Neural crest cell (in vitro differentiated cells): ENCODE measurements around the gene BTBD2. TPM values are rescaled to one million over a fixed set of nuclear protein-coding genes. Genes with fewer than 3 reads are reported as not detected.

Experiments
- DNase-seq: peaks from one replicate; pipeline ENCODE4 v3.0.0; 2021; ENCODE audit warnings: low read depth, mixed read lengths, low spot score
- H3K27ac Mint-ChIP-seq: one replicate; pipeline ENCODE4 v1.8.0; 2021; ENCODE audit warnings: mild to moderate bottlenecking, mixed read lengths; ENCODE audit not compliant: unreplicated experiment
- H3K27me3 Mint-ChIP-seq: 2 replicates; pipeline ENCODE4 v1.8.0; 2021; ENCODE audit warnings: low read depth, mild to moderate bottlenecking, mixed read lengths
- H3K36me3 Mint-ChIP-seq: 2 replicates; pipeline ENCODE4 v1.8.0; 2021; ENCODE audit warnings: low read depth, mild to moderate bottlenecking, mixed read lengths
- H3K4me1 Mint-ChIP-seq: 2 replicates; pipeline ENCODE4 v1.8.0; 2021; ENCODE audit warnings: mixed read lengths
- H3K4me3 Mint-ChIP-seq: one replicate; pipeline ENCODE4 v1.8.0; 2021; ENCODE audit warnings: mild to moderate bottlenecking, mixed read lengths
- H3K9me3 Mint-ChIP-seq: 2 replicates; pipeline ENCODE4 v1.8.0; 2021; ENCODE audit warnings: mixed read lengths
- CTCF ChIP-seq: fragments of 200-600 bp; sonication (generic); conservative IDR thresholded peaks from 2 replicates; pipeline ENCODE4 v1.5.0; 2021; ENCODE audit warnings: antibody characterized with exemption, mild to moderate bottlenecking
- total RNA-seq: library from RNA; stranded (reverse); gene quantifications from 2 replicates; pipeline ENCODE4 v1.2.1, GENCODE V29; 2021

Gene BTBD2
- total RNA-seq, 1 donor from 2014 or later = 142 TPM

DNA sequence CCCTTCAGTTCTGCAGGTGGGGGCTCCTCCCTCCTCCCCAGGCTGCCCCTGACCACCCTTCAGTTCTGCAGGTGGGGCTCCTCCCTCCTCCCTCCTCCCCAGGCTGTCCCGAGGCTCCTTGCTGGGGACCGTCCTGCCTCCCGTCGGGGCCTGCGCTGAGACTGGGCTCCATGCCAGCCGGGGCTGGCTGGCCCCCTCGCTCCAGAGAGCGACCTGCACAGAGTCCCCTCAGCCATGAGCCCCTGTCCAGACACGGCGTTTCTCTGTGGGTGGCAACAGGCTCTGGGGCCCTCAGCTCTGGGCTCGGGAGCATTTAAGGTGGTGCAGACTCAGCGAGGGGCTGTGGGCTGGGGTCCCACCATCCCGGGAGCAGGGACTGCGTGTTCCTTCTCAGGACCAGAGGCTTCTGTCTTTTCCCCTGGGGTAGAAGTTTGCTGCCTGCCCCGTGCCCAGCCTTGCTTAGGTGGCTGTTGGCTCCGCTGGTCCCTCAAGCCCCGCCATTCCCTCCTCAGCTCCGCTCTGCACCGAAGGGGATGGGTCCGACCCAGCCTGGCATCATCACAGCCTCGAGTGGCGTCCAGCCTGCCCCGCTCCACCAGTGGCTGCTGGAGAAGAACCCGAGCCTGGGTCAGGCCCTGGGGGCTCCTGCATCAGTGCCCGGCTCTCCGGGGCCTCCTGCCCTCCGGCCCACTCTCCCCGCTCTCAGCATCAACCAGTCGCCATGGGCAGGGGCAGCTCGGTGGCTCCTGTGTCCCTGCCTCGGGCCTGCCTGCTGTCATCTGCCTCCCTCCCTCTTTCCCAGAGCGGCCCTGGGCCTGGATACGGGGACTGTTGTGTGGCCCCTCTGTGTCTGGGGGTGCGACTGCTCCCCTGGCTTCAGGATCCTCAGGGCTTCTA, 47.0 kb downstream of the BTBD2 start:
- no peak overlapping the region for H3K4me3 Mint-ChIP-seq
- DNase-seq = no peak
- TF ChIP-seq CTCF = no peak
- H3K27me3 Mint-ChIP-seq = no peaks in the 10 kb centered on the region
- no peaks in the 10 kb centered on the region for H3K9me3 Mint-ChIP-seq
- no peak overlapping the region for H3K27ac Mint-ChIP-seq
- no peaks in the 10 kb centered on the region for H3K36me3 Mint-ChIP-seq
- no peaks in the 10 kb centered on the region for H3K4me1 Mint-ChIP-seq

GRCh38 chr19:1967087-1967608, 48.4 kb downstream of the BTBD2 start:
- H3K36me3 Mint-ChIP-seq = no peaks in the 10 kb centered on the region
- H3K27me3 Mint-ChIP-seq = no peaks in the 10 kb centered on the region
- no peak overlapping the region for H3K4me3 Mint-ChIP-seq
- no peak for DNase-seq
- no peak for TF ChIP-seq CTCF
- no peaks in the 10 kb centered on the region for H3K9me3 Mint-ChIP-seq
- H3K27ac Mint-ChIP-seq = no peak overlapping the region
- H3K4me1 Mint-ChIP-seq = no peaks in the 10 kb centered on the region

GRCh38 chr19:1962674-1963073, 52.8 kb downstream of the BTBD2 start:
- H3K27me3 Mint-ChIP-seq = no peaks in the 10 kb centered on the region
- no peak for DNase-seq
- no peak for TF ChIP-seq CTCF
- H3K4me1 Mint-ChIP-seq = no peaks in the 10 kb centered on the region
- no peak overlapping the region for H3K4me3 Mint-ChIP-seq
- H3K27ac Mint-ChIP-seq = no peak overlapping the region
- no peaks in the 10 kb centered on the region for H3K36me3 Mint-ChIP-seq
- no peaks in the 10 kb centered on the region for H3K9me3 Mint-ChIP-seq

DNA sequence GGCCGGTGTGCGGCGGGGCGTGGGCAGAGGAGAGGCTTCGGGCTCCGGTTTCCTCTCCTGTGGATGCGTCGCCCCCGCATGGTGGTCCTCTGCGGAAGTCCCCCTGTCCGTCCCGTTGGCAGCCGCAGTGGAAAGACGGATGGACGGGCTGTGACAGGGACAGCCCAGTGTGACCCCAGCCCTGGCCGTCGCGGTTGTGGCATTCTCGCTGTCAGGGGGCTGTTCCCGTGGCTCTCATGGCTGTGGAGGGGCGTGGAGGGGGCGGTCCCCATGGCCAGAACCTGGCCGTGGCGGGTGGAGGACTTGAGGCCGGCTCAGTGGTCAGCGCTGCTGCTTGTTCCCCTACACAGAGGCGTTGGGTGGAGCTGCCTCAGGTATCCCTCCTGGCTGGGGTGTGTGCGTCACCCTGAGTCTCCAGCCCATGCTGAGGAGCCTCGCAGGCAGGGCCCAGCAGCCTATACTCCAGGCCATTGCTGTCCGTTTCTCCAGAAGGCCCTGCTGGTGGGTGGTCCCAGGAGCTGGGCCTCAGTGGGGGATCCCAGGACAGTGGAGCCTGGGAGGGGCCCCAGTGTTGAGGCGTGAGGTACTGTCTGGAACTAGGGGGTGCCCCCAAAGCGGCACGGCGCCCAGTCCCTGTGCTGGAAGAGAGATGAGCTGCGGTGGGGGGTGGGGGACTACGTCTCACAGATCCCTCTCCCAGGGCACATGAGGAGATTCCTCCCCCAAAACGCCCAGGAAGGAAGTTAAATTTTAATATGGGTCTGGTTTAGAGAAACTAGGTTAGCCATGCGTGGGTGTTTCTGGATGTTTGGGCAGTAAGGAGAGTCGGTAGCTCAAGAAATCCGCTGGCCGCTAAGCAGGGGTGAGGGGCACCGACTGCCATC, 54.3 kb downstream of the BTBD2 start:
- H3K27me3 Mint-ChIP-seq = no peaks in the 10 kb centered on the region
- no peak for TF ChIP-seq CTCF
- no peaks in the 10 kb centered on the region for H3K9me3 Mint-ChIP-seq
- no peak overlapping the region for H3K27ac Mint-ChIP-seq
- no peaks in the 10 kb centered on the region for H3K4me1 Mint-ChIP-seq
- no peak for DNase-seq
- no peak overlapping the region for H3K4me3 Mint-ChIP-seq
- no peaks in the 10 kb centered on the region for H3K36me3 Mint-ChIP-seq

GRCh38 chr19:1959928-1960589, 55.5 kb downstream of the BTBD2 start:
- DNase-seq = no peak
- Mint-ChIP-seq H3K9me3 (no peaks in the 10 kb centered on the region), H3K27me3 (no peaks in the 10 kb centered on the region), H3K27ac (no peak overlapping the region), H3K4me3 (no peak overlapping the region), H3K36me3 (no peaks in the 10 kb centered on the region), H3K4me1 (no peaks in the 10 kb centered on the region)
- TF ChIP-seq CTCF = no peak
